ENCODE data around the gene TMEM52B.

DNA sequence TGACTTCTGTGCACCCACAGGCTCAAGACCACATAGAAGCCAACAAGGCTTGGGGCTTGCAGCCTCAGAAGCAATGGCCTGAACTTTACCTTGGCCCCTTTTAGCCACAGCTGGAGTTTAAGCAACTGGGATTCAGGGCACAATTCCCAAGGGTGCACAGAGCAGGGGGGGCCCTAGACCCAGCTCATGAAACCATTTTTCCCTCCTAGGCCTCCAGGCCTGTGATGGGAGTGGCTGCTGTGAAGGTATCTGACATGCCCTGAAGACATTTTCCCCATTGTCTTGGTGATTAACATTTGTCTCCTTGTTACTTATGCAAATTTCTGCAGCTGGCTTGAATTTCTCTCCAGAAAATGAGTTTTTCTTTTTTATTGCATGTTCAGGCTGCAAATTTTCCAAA is 55.7 kb downstream of the TMEM52B start:
- no peak for TF ChIP-seq CTCF (conservative IDR thresholded peaks at IDR 0.05; ENCODE audit: low read length)
- no peak for TF ChIP-seq EZH2phosphoT487 (IDR thresholded peaks at IDR 0.05; ENCODE audit: borderline replicate concordance)
